ENCODE results near the gene AMMECR1.

DNA sequence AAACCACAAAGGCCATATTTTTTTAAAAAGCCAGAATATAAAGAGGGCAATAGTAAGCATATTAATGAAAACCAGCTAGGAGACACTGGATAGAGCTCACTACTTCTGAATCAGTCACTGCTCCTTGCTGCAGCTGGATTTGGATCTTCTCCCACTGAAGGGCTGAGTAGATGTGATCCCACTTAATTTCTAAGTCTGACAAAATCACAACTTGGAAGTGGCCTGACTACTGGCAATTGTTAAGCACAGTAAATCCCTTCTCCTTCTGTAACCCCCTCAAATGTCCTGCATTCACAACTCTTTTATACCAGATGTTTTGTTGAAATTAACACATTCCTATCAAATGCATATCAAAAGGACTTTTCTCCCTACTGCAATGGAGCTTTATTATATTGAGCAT lies 72.9 kb downstream of the AMMECR1 start:
- TF ChIP-seq, protein P1, sequence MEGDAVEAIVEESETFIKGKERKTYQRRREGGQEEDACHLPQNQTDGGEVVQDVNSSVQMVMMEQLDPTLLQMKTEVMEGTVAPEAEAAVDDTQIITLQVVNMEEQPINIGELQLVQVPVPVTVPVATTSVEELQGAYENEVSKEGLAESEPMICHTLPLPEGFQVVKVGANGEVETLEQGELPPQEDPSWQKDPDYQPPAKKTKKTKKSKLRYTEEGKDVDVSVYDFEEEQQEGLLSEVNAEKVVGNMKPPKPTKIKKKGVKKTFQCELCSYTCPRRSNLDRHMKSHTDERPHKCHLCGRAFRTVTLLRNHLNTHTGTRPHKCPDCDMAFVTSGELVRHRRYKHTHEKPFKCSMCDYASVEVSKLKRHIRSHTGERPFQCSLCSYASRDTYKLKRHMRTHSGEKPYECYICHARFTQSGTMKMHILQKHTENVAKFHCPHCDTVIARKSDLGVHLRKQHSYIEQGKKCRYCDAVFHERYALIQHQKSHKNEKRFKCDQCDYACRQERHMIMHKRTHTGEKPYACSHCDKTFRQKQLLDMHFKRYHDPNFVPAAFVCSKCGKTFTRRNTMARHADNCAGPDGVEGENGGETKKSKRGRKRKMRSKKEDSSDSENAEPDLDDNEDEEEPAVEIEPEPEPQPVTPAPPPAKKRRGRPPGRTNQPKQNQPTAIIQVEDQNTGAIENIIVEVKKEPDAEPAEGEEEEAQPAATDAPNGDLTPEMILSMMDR (IDR thresholded peaks at IDR 0.05), result no peak
- no peak for TF ChIP-seq TCF7L2 (IDR thresholded peaks at IDR 0.05; ENCODE audit: low read depth, low read length)

All from Panc1 (cell line).